DND-41 (cell line): ENCODE data around the gene BBS1.

ENCODE experiments used
- CTCF ChIP-seq: IDR thresholded peaks from 2 replicates; pipeline ENCODE4 v1.5.1; 2012; ENCODE audit warnings: borderline replicate concordance, low read length, moderate library complexity, mild to moderate bottlenecking; ENCODE audit not compliant: poor library complexity, severe bottlenecking; ENCODE audit errors: extremely low read depth
- EZH2 ChIP-seq: IDR thresholded peaks from 3 replicates; pipeline ENCODE4 v1.6.1; 2012; ENCODE audit warnings: borderline replicate concordance, low read depth, mild to moderate bottlenecking, moderate library complexity, low read length, inconsistent platforms; ENCODE audit not compliant: severe bottlenecking

GRCh38 chr11:66541892-66542291, 31.5 kb downstream of the BBS1 start:
- TF ChIP-seq CTCF (no peak), EZH2 (no peak)
